GM13976 (cell line): Measurements from ENCODE around the gene SEC61G.

Experiments used
- DNase-seq: peaks from one replicate; pipeline ENCODE4 v3.0.0; 2012; ENCODE audit warnings: low spot score
- CTCF ChIP-seq: IDR thresholded peaks from 2 replicates; pipeline ENCODE4 v1.5.1; 2012; ENCODE audit warnings: borderline replicate concordance, mild to moderate bottlenecking; ENCODE audit not compliant: insufficient read depth; ENCODE audit errors: extremely low read depth, missing control alignments, control extremely low read depth
- in situ Hi-C: fragments of 300-500 bp; cut with MboI; formaldehyde crosslinking; loops from one replicate; pipeline ENCODE4 v1.12.0; 2022; ENCODE audit warnings: low sequenced_read_pairs, mixed read lengths, inconsistent platforms; ENCODE audit not compliant: unreplicated experiment

SEC61G gene

GRCh38 chr7:54773472-54774399 lies 14.7 kb upstream of the SEC61G start:
- in situ Hi-C loops = loop anchor here (5.0 to 25.0 kb wide), 2 partner anchors 479 to 639 kb away; no protein-coding TSS in a partner anchor

GRCh38 chr7:54769203-54769602 lies 10.2 kb upstream of the SEC61G start:
- in situ Hi-C loops = loop anchor here (25.0 kb wide), 1 partner anchor 643 kb away; no protein-coding TSS in a partner anchor
- no peak for TF ChIP-seq CTCF
- no peak for DNase-seq

More at GRCh38 chr7:54773472-54774399, 14.7 kb upstream of the SEC61G start:
- TF ChIP-seq CTCF = peak; percentile 81
- DNase-seq = peak; percentile 70

- in situ Hi-C loops = loop anchor here (25.0 kb wide), 1 partner anchor 647 kb away; no protein-coding TSS in a partner anchor
- DNase-seq = no peak
- TF ChIP-seq CTCF = no peak
Observed at GRCh38 chr7:54764861-54765260, 5.8 kb upstream of the SEC61G start.

GRCh38 chr7:54757711-54758110 lies 1.3 kb downstream of the SEC61G start:
- in situ Hi-C loops = loop anchor here (25.0 kb wide), 1 partner anchor 655 kb away; no protein-coding TSS in a partner anchor
- no peak for TF ChIP-seq CTCF
- DNase-seq = no peak

- no peak for TF ChIP-seq CTCF
Observed at GRCh38 chr7:54749200-54749599, 9.8 kb downstream of the SEC61G start.

GRCh38 chr7:54747234-54747633 lies 11.8 kb downstream of the SEC61G start:
- no peak for TF ChIP-seq CTCF
- no peak for DNase-seq
- in situ Hi-C loops = no loop called here

More at GRCh38 chr7:54749200-54749599, 9.8 kb downstream of the SEC61G start:
- no peak for DNase-seq
- in situ Hi-C loops = no loop called here
